H9 (cell line): ENCODE data around the gene CPNE7. TPM values are rescaled to one million over a fixed set of nuclear protein-coding genes. Genes with fewer than 3 reads are reported as not detected.

Source experiments
- DNase-seq: peaks from one replicate; pipeline ENCODE4 v3.0.0-alpha.2; 2017
- H2AFZ ChIP-seq: one replicate; pipeline ENCODE4 v1.6.1; 2013; ENCODE audit warnings: mild to moderate bottlenecking, low read length, control low read depth, moderate library complexity
- H2AK5ac ChIP-seq: 2 replicates; pipeline ENCODE4 v1.6.1; 2013; ENCODE audit warnings: low read length, control low read depth, mixed read lengths; ENCODE audit not compliant: insufficient read length
- H2BK120ac ChIP-seq: one replicate; pipeline ENCODE4 v1.6.1; 2013; ENCODE audit warnings: low read depth, mild to moderate bottlenecking, low read length, control low read depth, inconsistent platforms; ENCODE audit not compliant: poor library complexity, severe bottlenecking
- H2BK12ac ChIP-seq: 2 replicates; pipeline ENCODE4 v1.6.1; 2013; ENCODE audit warnings: low read length, control low read depth, mixed read lengths, low read depth; ENCODE audit not compliant: insufficient read length
- H2BK15ac ChIP-seq: 2 replicates; pipeline ENCODE4 v1.6.1; 2013; ENCODE audit warnings: low read depth, low read length, control low read depth
- H2BK20ac ChIP-seq: one replicate; pipeline ENCODE4 v1.6.1; 2013; ENCODE audit warnings: low read depth, mild to moderate bottlenecking, low read length, control low read depth, inconsistent platforms; ENCODE audit not compliant: poor library complexity, severe bottlenecking
- H2BK5ac ChIP-seq: 2 replicates; pipeline ENCODE4 v1.6.1; 2013; ENCODE audit warnings: low read length, control low read depth, mixed read lengths; ENCODE audit not compliant: insufficient read length
- H3K14ac ChIP-seq: 2 replicates; pipeline ENCODE4 v1.6.1; 2013; ENCODE audit warnings: low read length, control low read depth; ENCODE audit not compliant: insufficient read depth
- H3K18ac ChIP-seq: 2 replicates; pipeline ENCODE4 v1.6.1; 2013; ENCODE audit warnings: low read depth, mild to moderate bottlenecking, mixed read lengths, low read length, control low read depth; ENCODE audit not compliant: insufficient read length
- H3K23ac ChIP-seq: 2 replicates; pipeline ENCODE4 v1.6.1; 2013; ENCODE audit warnings: low read length, control low read depth, mixed read lengths, low read depth; ENCODE audit not compliant: insufficient read length
- H3K23me2 ChIP-seq: 2 replicates; pipeline ENCODE4 v1.6.1; 2013; ENCODE audit warnings: low read depth, mild to moderate bottlenecking, mixed read lengths, low read length, control low read depth; ENCODE audit not compliant: insufficient read length, poor library complexity, severe bottlenecking
- H3K27ac ChIP-seq: 2 replicates; pipeline ENCODE4 v1.5.1; 2013; ENCODE audit warnings: low read length, control low read depth, mixed read lengths, low read depth; ENCODE audit not compliant: insufficient read length
- H3K27me3 ChIP-seq: 2 replicates; pipeline ENCODE4 v1.6.1; 2013; ENCODE audit warnings: low read length, control low read depth, inconsistent platforms; ENCODE audit not compliant: insufficient read depth
- H3K4ac ChIP-seq: 2 replicates; pipeline ENCODE4 v1.6.1; 2013; ENCODE audit warnings: low read depth, mild to moderate bottlenecking, control low read depth, inconsistent platforms, low read length, moderate library complexity
- H3K4me1 ChIP-seq: 2 replicates; pipeline ENCODE4 v1.6.1; 2013; ENCODE audit warnings: low read length, control low read depth, inconsistent platforms; ENCODE audit not compliant: insufficient read depth
- H3K4me2 ChIP-seq: 2 replicates; pipeline ENCODE4 v1.6.1; 2013; ENCODE audit warnings: low read length, control low read depth, mixed read lengths; ENCODE audit not compliant: insufficient read length, insufficient read depth
- H3K56ac ChIP-seq: 2 replicates; pipeline ENCODE4 v1.6.1; 2013; ENCODE audit warnings: low read depth, mild to moderate bottlenecking, mixed read lengths, low read length, control low read depth; ENCODE audit not compliant: insufficient read length
- H3K79me1 ChIP-seq: 2 replicates; pipeline ENCODE4 v1.6.1; 2013; ENCODE audit warnings: low read depth, mild to moderate bottlenecking, moderate library complexity, low read length, control low read depth, inconsistent platforms; ENCODE audit not compliant: insufficient read depth, poor library complexity, severe bottlenecking
- H3K79me2 ChIP-seq: 2 replicates; pipeline ENCODE4 v1.6.1; 2013; ENCODE audit warnings: low read length, control low read depth, inconsistent platforms; ENCODE audit not compliant: insufficient read depth
- H3K9ac ChIP-seq: 2 replicates; pipeline ENCODE4 v1.6.1; 2013; ENCODE audit warnings: low read length, control low read depth, mixed read lengths; ENCODE audit not compliant: insufficient read length; ENCODE audit errors: extremely low read depth
- H3K9me3 ChIP-seq: one replicate; pipeline ENCODE4 v1.6.1; 2013; ENCODE audit warnings: low read depth, low read length, inconsistent platforms; ENCODE audit not compliant: control insufficient read depth
- H3T11ph ChIP-seq: one replicate; pipeline ENCODE4 v1.6.1; 2013; ENCODE audit warnings: mild to moderate bottlenecking, low read length, control low read depth, inconsistent platforms
- H4K20me1 ChIP-seq: one replicate; pipeline ENCODE4 v1.6.1; 2013; ENCODE audit not compliant: control insufficient read depth, insufficient read length, insufficient read depth
- H4K5ac ChIP-seq: 2 replicates; pipeline ENCODE4 v1.6.1; 2013; ENCODE audit warnings: low read depth, mild to moderate bottlenecking, mixed read lengths, low read length, control low read depth; ENCODE audit not compliant: insufficient read length
- H4K8ac ChIP-seq: replicated peaks from 2 replicates; pipeline ENCODE4 v1.6.1; 2013; ENCODE audit warnings: low read length, control low read depth, mixed read lengths, low read depth; ENCODE audit not compliant: insufficient read length
- H4K91ac ChIP-seq: 2 replicates; pipeline ENCODE4 v1.6.1; 2013; ENCODE audit warnings: low read depth, mild to moderate bottlenecking, moderate library complexity, mixed read lengths, low read length, control low read depth; ENCODE audit not compliant: insufficient read length
- H3K27ac Mint-ChIP-seq, 3 experiments: 2 replicates in 2 of 3; 3 replicates in 1 of 3; pipeline ENCODE4 v1.8.0; 2020 to 2021; ENCODE audit warnings: mixed read lengths in 3 of 3, mild to moderate bottlenecking in 1 of 3, moderate library complexity in 1 of 3
- H3K27me3 Mint-ChIP-seq: 2 replicates; pipeline ENCODE4 v1.8.0; 2021; ENCODE audit warnings: low read depth, mild to moderate bottlenecking, moderate library complexity, mixed read lengths
- H3K36me3 Mint-ChIP-seq, 3 experiments: 2 replicates in 2 of 3; 3 replicates in 1 of 3; pipeline ENCODE4 v1.8.0; 2020 to 2021; ENCODE audit warnings: low read depth in 3 of 3, mixed read lengths in 3 of 3; ENCODE audit not compliant: insufficient read depth in 1 of 3
- H3K4me1 Mint-ChIP-seq, 2 experiments: 2 replicates each; pipeline ENCODE4 v1.8.0; 2020; ENCODE audit warnings: mixed read lengths in 2 of 2
- H3K4me3 Mint-ChIP-seq, 2 experiments: 2 replicates in 1 of 2; 3 replicates in 1 of 2; pipeline ENCODE4 v1.8.0; 2020 to 2021; ENCODE audit warnings: mild to moderate bottlenecking in 2 of 2, mixed read lengths in 2 of 2, moderate library complexity in 1 of 2
- H3K9me3 Mint-ChIP-seq, 2 experiments: 2 replicates in 1 of 2; 3 replicates in 1 of 2; pipeline ENCODE4 v1.8.0; 2020; ENCODE audit warnings: mild to moderate bottlenecking in 2 of 2, mixed read lengths in 2 of 2, moderate library complexity in 1 of 2
- WGBS: extraction: QIAGEN DNeasy Blood & Tissue Kit; methylation state at CpG from one replicate; pipeline ENCODE4 v1.1.7; 2013; ENCODE audit warnings: missing lambda C conversion rate, low lambda C conversion rate, mixed read lengths; ENCODE audit not compliant: insufficient read length; ENCODE audit errors: extremely low coverage; 5-methylcytosine and 5-hydroxymethylcytosine counted together
- total RNA-seq: library from RNA; stranded (reverse); gene quantifications from 2 replicates; pipeline ENCODE4 v1.2.1, GENCODE V29; 2021
- TF ChIP-seq, protein P1 (sequence below): fragments of 200-600 bp; sonication (generic); conservative IDR thresholded peaks from 3 replicates; pipeline ENCODE4 v1.8.0; 2021; ENCODE audit warnings: antibody characterized with exemption, mild to moderate bottlenecking

Gene CPNE7
- total RNA-seq, 1 experiment from 2014 or later: 23.4 TPM

DNA sequence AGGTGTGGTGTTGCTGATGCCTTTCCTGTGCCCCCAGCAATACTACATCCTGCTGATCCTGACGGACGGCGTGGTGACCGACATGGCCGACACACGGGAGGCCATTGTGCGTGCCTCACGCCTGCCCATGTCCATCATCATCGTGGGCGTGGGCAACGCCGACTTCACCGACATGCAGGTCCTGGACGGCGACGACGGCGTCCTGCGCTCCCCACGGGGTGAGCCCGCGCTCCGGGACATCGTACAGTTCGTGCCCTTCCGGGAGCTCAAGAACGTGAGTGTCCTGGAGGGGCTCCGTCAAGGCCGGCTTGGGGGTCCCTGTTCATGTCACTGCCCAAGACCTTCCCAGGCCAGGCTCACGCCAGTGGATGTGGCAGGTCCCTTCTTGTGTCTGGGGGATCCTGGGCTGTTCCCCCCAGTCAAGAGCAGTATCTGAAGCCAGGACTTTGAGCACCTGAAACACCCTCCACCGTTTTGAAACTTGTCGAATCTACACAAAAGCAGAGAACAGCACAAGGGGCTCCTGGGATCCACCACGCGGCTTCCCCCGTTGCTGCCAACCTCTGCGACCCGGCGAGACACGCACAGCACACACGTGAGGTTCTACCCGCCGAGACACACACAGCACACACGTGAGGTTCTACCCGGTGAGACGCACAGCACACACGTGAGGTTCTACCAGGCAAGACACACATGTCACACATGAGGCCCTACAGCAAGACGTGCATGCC, 19.9 kb downstream of the CPNE7 start:
- peaks cover 0 to 6% (median 0%) of the 10 kb centered on the region in 3 experiments; a peak in 1 of 7 replicates for H3K36me3 Mint-ChIP-seq
- H3K23ac ChIP-seq: no peak overlapping the region
- H3K4me2 ChIP-seq: no peak overlapping the region
- DNase-seq: no peak
- H3K9ac ChIP-seq: no peak overlapping the region
- no peaks in the 10 kb centered on the region for H4K20me1 ChIP-seq
- no peak overlapping the region for H4K5ac ChIP-seq
- H3K79me2 ChIP-seq: no peaks in the 10 kb centered on the region
- H3K4me1 ChIP-seq: no peaks in the 10 kb centered on the region
- no peaks in the 10 kb centered on the region; the same call in 1 of the 2 replicates for H3K27me3 Mint-ChIP-seq
- no peak overlapping the region for H2BK20ac ChIP-seq
- peaks cover 0 to 4% of the 10 kb centered on the region in 2 experiments; a peak in 1 of 4 replicates for H3K4me1 Mint-ChIP-seq
- no peak overlapping the region for H4K91ac ChIP-seq
- no peak overlapping the region for H2BK15ac ChIP-seq
- TF ChIP-seq, protein P1, sequence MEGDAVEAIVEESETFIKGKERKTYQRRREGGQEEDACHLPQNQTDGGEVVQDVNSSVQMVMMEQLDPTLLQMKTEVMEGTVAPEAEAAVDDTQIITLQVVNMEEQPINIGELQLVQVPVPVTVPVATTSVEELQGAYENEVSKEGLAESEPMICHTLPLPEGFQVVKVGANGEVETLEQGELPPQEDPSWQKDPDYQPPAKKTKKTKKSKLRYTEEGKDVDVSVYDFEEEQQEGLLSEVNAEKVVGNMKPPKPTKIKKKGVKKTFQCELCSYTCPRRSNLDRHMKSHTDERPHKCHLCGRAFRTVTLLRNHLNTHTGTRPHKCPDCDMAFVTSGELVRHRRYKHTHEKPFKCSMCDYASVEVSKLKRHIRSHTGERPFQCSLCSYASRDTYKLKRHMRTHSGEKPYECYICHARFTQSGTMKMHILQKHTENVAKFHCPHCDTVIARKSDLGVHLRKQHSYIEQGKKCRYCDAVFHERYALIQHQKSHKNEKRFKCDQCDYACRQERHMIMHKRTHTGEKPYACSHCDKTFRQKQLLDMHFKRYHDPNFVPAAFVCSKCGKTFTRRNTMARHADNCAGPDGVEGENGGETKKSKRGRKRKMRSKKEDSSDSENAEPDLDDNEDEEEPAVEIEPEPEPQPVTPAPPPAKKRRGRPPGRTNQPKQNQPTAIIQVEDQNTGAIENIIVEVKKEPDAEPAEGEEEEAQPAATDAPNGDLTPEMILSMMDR: no peak
- H3K9me3 Mint-ChIP-seq: no peaks in the 10 kb centered on the region; a peak in 1 of 5 replicates
- H2AK5ac ChIP-seq: no peak overlapping the region
- no peaks in the 10 kb centered on the region for H3K27me3 ChIP-seq
- no peak overlapping the region for H2BK120ac ChIP-seq
- no peak overlapping the region for H3T11ph ChIP-seq
- H3K4me3 Mint-ChIP-seq: no peak overlapping the region
- no peaks in the 10 kb centered on the region for H3K9me3 ChIP-seq
- H3K14ac ChIP-seq: no peak overlapping the region; the same call in 1 of the 2 replicates
- H3K23me2 ChIP-seq: no peaks in the 10 kb centered on the region
- no peak overlapping the region for H2AFZ ChIP-seq
- H3K18ac ChIP-seq: no peak overlapping the region
- no CpG with 5 or more reads among the region's 47 CpGs for WGBS
- H4K8ac ChIP-seq: no peak overlapping the region
- H2BK5ac ChIP-seq: no peak overlapping the region
- no peaks in the 10 kb centered on the region for H3K79me1 ChIP-seq
- no peak overlapping the region for H3K4ac ChIP-seq
- no peak overlapping the region for H3K27ac ChIP-seq
- no peak overlapping the region for H3K56ac ChIP-seq
- H3K27ac Mint-ChIP-seq: peak overlapping the region in 2 of 3 experiments; percentile 49 to 50; a peak in 1 of 7 replicates
- no peak overlapping the region for H2BK12ac ChIP-seq
